Measurements from ENCODE around the gene ARX. TPM values are rescaled to one million over a fixed set of nuclear protein-coding genes. Genes with fewer than 3 reads are reported as not detected.

Gene ARX
- polyA plus RNA-seq (2011; rRNA removed) (not detected in 2 replicates), polyA minus RNA-seq (2011; rRNA and poly(A)+ RNA removed) (not detected in 2 replicates)

DNA sequence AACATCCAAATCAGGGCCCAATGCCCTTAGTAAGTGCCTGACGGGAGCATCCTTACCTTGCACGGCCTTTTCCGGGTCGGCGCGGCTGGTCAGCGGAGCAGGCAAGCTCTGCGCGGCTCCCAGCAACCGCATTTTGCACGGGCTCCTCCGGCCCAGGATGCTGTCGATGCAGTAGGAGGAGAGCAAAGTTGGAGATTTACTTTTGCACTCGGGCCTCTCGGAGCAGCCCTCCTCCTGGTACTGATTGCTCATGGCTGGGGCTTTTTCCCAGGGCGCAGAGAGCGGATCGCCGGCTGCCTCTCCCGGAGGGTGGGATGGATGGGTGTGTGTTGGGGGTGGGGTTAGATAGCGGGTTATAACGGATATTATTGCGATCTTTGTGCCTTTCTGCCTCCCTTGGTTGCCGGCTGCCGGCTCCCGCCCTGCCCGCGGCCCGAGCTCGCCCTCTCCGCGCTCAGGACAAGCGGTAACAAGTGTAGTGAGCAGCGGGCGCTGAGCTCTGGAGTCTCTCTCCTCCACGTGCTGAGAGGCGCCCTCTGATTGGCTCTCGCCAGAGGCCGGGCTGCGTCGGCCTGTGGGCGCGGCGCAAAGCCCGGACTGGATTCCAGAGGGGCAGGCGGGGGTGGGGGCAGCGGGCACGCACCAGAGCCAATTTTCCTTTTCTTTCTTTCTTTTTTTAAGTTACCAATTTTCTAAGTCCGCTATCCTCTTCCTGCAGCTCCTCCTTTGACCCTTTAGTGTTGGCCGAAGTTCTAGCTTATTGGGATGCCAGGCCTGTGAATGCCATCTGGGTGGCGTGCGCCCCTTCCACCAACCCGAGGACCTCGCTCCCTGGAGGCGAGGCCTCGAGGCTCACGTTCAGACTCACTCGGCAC is at the start of gene ARX:
TSS of gene ARX (minus strand) at position 480 of the 875 bp plus-strand sequence. CDS start at position 252, 228 bp downstream.
- Histone ChIP-seq H3K27me3 (ENCODE audit: control insufficient read depth, insufficient read depth, low read length) (peaks cover 40% of the 10 kb centered on the region), H3K4me3 (ENCODE audit: low read depth, low read length) (no peak within 1 kb of the TSS)

DNA sequence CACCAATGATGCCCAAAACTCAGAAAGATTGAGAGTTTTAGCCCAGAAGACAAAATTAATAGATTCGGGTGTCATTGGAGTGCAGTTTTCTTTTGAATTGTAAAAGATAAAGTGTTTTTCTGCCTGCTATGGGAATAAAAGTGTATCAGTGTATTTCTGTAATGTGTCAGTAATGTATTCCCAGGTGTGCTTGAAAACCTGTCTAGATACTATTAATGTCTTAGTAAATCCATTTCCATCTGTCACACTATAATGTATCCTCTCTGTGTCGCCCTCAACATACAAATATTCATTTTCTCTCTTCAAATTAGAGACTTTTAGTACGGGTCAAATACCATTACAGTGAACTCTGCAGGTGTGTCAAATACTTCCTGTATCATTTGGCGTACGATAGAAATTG is 43.5 kb upstream of the ARX start:
- Histone ChIP-seq H3K27me3 (ENCODE audit: control insufficient read depth, insufficient read depth, low read length) (no peaks in the 10 kb centered on the region), H3K4me3 (ENCODE audit: low read depth, low read length) (no peak overlapping the region), H3K36me3 (ENCODE audit: control insufficient read depth, insufficient read depth, low read length) (no peaks in the 10 kb centered on the region)
- TF ChIP-seq, protein P1, sequence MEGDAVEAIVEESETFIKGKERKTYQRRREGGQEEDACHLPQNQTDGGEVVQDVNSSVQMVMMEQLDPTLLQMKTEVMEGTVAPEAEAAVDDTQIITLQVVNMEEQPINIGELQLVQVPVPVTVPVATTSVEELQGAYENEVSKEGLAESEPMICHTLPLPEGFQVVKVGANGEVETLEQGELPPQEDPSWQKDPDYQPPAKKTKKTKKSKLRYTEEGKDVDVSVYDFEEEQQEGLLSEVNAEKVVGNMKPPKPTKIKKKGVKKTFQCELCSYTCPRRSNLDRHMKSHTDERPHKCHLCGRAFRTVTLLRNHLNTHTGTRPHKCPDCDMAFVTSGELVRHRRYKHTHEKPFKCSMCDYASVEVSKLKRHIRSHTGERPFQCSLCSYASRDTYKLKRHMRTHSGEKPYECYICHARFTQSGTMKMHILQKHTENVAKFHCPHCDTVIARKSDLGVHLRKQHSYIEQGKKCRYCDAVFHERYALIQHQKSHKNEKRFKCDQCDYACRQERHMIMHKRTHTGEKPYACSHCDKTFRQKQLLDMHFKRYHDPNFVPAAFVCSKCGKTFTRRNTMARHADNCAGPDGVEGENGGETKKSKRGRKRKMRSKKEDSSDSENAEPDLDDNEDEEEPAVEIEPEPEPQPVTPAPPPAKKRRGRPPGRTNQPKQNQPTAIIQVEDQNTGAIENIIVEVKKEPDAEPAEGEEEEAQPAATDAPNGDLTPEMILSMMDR (IDR thresholded peaks at IDR 0.05; ENCODE audit: insufficient read depth, low read depth, low read length): no peak
- CTCF ChIA-PET: no interaction called here
- no peak for DNase-seq (ENCODE audit: low read depth)
- POLR2A ChIA-PET: no interaction called here

More for the DNA sequence above, at the start of gene ARX:
- ChIA-PET POLR2A (interaction anchor here (0.6 kb wide), 1 partner anchor 283 kb away, joined by 3 read pairs; no protein-coding TSS in a partner anchor), CTCF (interaction anchor here (0.7 kb wide), 1 partner anchor 14 kb away, joined by 3 read pairs; no protein-coding TSS in a partner anchor)
- DNase-seq (ENCODE audit: low read depth): no peak
- no peaks in the 10 kb centered on the region for H3K36me3 ChIP-seq (ENCODE audit: control insufficient read depth, insufficient read depth, low read length)
- TF ChIP-seq, protein P1 (IDR thresholded peaks at IDR 0.05; ENCODE audit: insufficient read depth, low read depth, low read length): no peak

DNA sequence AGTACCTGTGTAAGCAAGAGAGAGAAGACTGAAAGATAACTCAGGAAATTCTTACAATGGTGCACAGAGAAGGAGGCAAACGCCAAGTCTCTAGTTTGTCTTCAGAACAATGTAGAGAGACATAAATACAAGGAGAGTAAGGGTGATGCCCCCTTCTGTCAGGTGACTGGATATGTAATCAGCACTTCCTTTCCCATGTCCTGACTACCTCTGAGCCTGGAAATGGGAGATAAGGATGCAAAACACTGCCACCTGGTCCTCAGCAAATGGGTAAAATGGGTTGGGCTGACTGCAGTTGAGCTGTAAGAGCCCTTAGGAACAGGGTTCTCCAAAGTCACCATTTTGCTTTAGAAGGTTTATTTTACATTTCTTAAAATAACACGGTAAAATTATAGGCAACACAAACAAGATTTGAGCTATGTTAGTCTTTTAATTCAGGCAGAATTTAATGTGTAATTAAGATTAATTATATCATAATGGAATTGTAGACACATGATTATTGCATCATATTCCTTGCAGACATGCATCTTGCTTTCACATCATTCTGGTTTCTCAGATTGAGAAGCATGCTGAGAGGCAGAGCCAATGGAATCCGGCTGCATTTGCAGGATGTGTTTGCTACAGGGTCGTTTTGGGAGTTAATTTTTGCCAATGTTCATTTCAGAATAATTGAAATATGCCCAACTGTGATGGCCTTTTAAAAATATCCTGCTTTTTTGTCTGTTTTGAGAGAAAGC is 37.2 kb upstream of the ARX start:
- Histone ChIP-seq H3K36me3 (ENCODE audit: control insufficient read depth, insufficient read depth, low read length) (no peaks in the 10 kb centered on the region), H3K27me3 (ENCODE audit: control insufficient read depth, insufficient read depth, low read length) (no peaks in the 10 kb centered on the region; the same call in 1 of the 2 replicates), H3K4me3 (ENCODE audit: low read depth, low read length) (no peak overlapping the region)
- CTCF ChIA-PET: no interaction called here
- no peak for DNase-seq (ENCODE audit: low read depth)
- POLR2A ChIA-PET: no interaction called here
- TF ChIP-seq, protein P1 (IDR thresholded peaks at IDR 0.05; ENCODE audit: insufficient read depth, low read depth, low read length): no peak

DNA sequence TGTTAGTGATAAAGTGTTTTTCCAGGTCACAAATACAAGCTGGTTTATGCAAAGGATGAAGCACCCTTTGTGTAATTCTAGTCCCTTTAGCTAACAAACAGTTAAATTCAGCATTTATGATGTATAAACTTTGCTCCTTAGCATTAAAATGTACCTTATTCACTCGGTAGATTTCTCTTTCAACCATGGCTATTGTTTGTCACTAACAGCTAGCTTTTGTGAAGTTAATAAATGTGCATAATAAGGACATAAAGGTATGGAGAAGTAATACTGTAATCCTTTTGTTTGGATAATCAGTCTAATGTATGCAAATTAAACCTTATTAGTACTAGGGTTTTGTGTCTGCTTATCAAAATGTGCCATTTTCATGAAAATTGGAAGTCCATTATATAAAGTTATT is 34.2 kb upstream of the ARX start:
- Histone ChIP-seq H3K36me3 (ENCODE audit: control insufficient read depth, insufficient read depth, low read length) (no peaks in the 10 kb centered on the region), H3K4me3 (ENCODE audit: low read depth, low read length) (no peak overlapping the region), H3K27me3 (ENCODE audit: control insufficient read depth, insufficient read depth, low read length) (no peaks in the 10 kb centered on the region; the same call in 1 of the 2 replicates)
- TF ChIP-seq, protein P1 (IDR thresholded peaks at IDR 0.05; ENCODE audit: insufficient read depth, low read depth, low read length): no peak
- no peak for DNase-seq (ENCODE audit: low read depth)
- ChIA-PET POLR2A (no interaction called here), CTCF (no interaction called here)

DNA sequence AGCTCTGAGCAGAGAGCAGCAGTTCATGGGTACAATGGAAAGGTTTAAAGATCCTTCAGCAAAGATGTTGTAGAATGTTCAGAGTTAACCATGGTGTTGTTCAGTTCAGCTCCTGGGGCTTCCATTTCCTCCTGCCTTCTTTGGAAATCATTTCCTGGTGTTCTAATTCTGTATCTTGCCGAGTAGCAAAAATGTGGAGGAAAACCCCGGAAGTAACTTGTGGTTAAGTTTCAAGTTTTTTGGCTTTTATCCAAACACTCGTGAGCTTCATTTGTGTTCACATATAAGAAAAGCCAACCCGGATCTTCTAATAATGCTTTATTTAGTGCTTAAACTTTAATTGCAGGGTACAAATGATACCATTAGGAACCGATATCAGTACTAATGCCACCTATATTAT is 33.6 kb upstream of the ARX start:
- POLR2A ChIA-PET: no interaction called here
- DNase-seq (ENCODE audit: low read depth): no peak
- CTCF ChIA-PET: no interaction called here
- no peaks in the 10 kb centered on the region; the same call in 1 of the 2 replicates for H3K27me3 ChIP-seq (ENCODE audit: control insufficient read depth, insufficient read depth, low read length)
- H3K4me3 ChIP-seq (ENCODE audit: low read depth, low read length): no peak overlapping the region
- TF ChIP-seq, protein P1 (IDR thresholded peaks at IDR 0.05; ENCODE audit: insufficient read depth, low read depth, low read length): no peak
- no peaks in the 10 kb centered on the region for H3K36me3 ChIP-seq (ENCODE audit: control insufficient read depth, insufficient read depth, low read length)
